Chondrocyte (in vitro differentiated cells): Measurements from ENCODE around the gene TCFL5. TPM values are rescaled to one million over a fixed set of nuclear protein-coding genes. Genes with fewer than 3 reads are reported as not detected.

Source experiments
- DNase-seq: peaks from one replicate; pipeline ENCODE4 v3.0.0; 2021; ENCODE audit warnings: mixed read lengths, low spot score
- H3K27ac Mint-ChIP-seq: one replicate; pipeline ENCODE4 v1.8.0; 2021; ENCODE audit warnings: mild to moderate bottlenecking, moderate library complexity, mixed read lengths; ENCODE audit not compliant: unreplicated experiment
- H3K27me3 Mint-ChIP-seq: 2 replicates; pipeline ENCODE4 v1.8.0; 2021; ENCODE audit warnings: low read depth, mixed read lengths
- H3K36me3 Mint-ChIP-seq: 2 replicates; pipeline ENCODE4 v1.8.0; 2021; ENCODE audit warnings: low read depth, mixed read lengths
- H3K4me1 Mint-ChIP-seq: 2 replicates; pipeline ENCODE4 v1.8.0; 2021; ENCODE audit warnings: low read depth, mild to moderate bottlenecking, mixed read lengths
- H3K4me3 Mint-ChIP-seq: one replicate; pipeline ENCODE4 v1.8.0; 2021; ENCODE audit warnings: mild to moderate bottlenecking, moderate library complexity, mixed read lengths; ENCODE audit not compliant: unreplicated experiment
- H3K9me3 Mint-ChIP-seq: 2 replicates; pipeline ENCODE4 v1.8.0; 2021; ENCODE audit warnings: low read depth, mixed read lengths
- CTCF ChIP-seq: fragments of 200-600 bp; sonication (generic); IDR thresholded peaks from 2 replicates; pipeline ENCODE4 v1.5.0; 2021; ENCODE audit warnings: antibody characterized with exemption, mild to moderate bottlenecking, moderate library complexity
- total RNA-seq: library from RNA; stranded (reverse); gene quantifications from 3 replicates; pipeline ENCODE4 v1.2.1, GENCODE V29; 2021

Gene TCFL5
- total RNA-seq, 1 donor from 2014 or later, result 12.7 TPM

- Mint-ChIP-seq H3K27ac (peak overlapping the region; percentile 86), H3K9me3 (no peaks in the 10 kb centered on the region), H3K36me3 (peaks cover 9% of the 10 kb centered on the region), H3K4me1 (peaks cover 45% of the 10 kb centered on the region), H3K4me3 (peak overlapping the region; percentile 73), H3K27me3 (no peaks in the 10 kb centered on the region)
- DNase-seq, result no peak
- TF ChIP-seq CTCF, result no peak
Observed at GRCh38 chr20:62794007-62794724, 67.5 kb downstream of the TCFL5 start.

- Mint-ChIP-seq H3K9me3 (no peaks in the 10 kb centered on the region), H3K36me3 (peaks cover 5% of the 10 kb centered on the region), H3K27me3 (no peaks in the 10 kb centered on the region), H3K4me1 (peaks cover 45% of the 10 kb centered on the region), H3K27ac (peak overlapping the region; percentile 22), H3K4me3 (peak overlapping the region; percentile 47)
- TF ChIP-seq CTCF, result no peak
- DNase-seq, result no peak
Observed at GRCh38 chr20:62793757-62794006, 67.9 kb downstream of the TCFL5 start.

GRCh38 chr20:62792940-62793756, 68.5 kb downstream of the TCFL5 start:
- no peak for TF ChIP-seq CTCF
- Mint-ChIP-seq H3K9me3 (no peaks in the 10 kb centered on the region), H3K4me3 (no peak overlapping the region), H3K27ac (peak overlapping the region; percentile 22), H3K4me1 (peaks cover 42% of the 10 kb centered on the region), H3K36me3 (no peaks in the 10 kb centered on the region), H3K27me3 (no peaks in the 10 kb centered on the region)
- DNase-seq, result no peak

GRCh38 chr20:62792182-62792939, 69.3 kb downstream of the TCFL5 start:
- Mint-ChIP-seq H3K27me3 (peaks cover 2% of the 10 kb centered on the region), H3K36me3 (no peaks in the 10 kb centered on the region), H3K9me3 (no peaks in the 10 kb centered on the region), H3K4me1 (peaks cover 34% of the 10 kb centered on the region), H3K4me3 (no peak overlapping the region), H3K27ac (peak overlapping the region; percentile 85)
- no peak for TF ChIP-seq CTCF
- DNase-seq, result no peak
